ENCODE measurements around the gene SEC14L3.
"Not testable (repeated sequence)": the region's sequence is repeated elsewhere in the genome, so short reads cannot be mapped to it uniquely, and the experiment has no call there.

The SEC14L3 gene

GRCh38 chr22:30485362-30485988, 13.7 kb upstream of the SEC14L3 start:
- peak; percentile 66 for DNase-seq

GRCh38 chr22:30483169-30483568, 11.4 kb upstream of the SEC14L3 start:
- DNase-seq, result no peak

DNA sequence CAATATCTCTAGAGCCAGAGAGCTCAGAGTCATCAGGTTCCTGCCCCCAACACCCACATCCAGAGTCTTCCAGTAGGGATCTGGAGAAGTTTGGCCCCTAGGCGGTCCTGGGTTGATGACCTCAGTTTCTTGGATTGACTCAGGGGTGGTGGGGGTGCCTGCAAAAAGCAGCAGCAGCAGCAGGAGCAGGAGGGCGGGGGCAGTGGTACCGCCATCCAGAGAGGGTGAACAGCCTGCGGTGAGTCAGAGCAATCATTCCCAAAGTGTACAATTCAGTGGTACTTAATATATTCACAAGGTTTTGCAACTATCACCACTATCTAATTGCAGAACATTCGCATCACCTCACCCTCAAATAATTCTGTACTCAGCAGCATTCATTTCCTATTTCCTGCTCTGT, 9.9 kb upstream of the SEC14L3 start:
- DNase-seq, result no peak

DNA sequence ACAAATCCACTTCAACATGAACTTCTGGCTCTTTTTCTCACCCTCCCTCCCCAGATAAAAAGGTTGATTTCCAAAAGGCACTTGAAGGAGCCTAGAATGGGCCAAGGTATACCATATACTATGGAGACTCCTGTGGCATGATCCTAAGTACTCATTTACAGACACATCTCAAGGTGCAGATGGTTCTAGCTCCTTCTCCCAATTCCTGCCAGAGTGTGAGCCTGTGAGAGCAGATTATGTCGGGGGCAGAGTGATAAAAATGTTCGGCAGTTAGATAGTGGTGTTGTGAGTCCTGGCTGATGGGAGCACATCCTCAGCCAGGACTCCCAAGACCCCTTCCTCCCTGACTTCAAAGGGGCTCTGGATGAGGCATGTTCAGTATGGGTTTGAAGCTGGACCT, 8.2 kb upstream of the SEC14L3 start:
- DNase-seq, result no peak

DNA sequence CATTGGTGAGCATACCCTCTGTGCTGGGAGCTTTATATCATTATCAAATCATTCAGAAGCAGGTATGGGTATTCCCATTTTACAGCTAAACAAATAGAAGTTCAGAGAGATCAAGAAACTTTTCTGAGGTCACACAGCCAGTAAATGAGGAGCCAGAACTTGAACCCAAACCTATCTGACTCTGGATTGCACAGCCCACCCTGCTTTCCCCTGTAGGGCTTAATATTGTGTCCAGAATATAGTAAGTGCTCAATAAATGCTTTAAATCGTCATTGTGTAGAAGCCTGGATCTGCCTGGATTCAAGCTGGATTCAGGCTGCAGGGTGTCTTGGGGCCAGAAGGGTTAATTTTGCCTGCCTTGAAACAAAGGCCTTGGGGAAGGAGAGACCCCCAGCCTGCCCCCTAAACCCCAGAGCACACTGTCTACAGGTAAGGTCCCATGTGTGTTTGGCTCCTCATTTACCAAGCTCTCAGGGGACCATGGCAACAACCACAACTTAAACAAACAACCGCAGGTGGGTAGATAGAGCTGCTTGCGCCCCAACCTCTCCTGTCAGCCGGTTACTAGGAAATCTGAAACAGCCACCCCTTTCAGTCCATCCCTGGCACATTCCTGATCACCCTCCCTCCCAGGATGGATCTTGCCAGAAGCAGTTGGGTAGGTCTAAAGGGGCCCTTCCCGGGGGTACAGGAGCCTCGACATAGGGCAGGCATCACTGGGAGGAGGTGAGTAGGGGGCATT, 3.0 kb upstream of the SEC14L3 start:
- DNase-seq, result peak; percentile 56

GRCh38 chr22:30474121-30474520, 2.3 kb upstream of the SEC14L3 start:
- no peak for DNase-seq

- DNase-seq, result no peak
Measured at GRCh38 chr22:30472994-30473720, 1.3 kb upstream of the SEC14L3 start.

DNA sequence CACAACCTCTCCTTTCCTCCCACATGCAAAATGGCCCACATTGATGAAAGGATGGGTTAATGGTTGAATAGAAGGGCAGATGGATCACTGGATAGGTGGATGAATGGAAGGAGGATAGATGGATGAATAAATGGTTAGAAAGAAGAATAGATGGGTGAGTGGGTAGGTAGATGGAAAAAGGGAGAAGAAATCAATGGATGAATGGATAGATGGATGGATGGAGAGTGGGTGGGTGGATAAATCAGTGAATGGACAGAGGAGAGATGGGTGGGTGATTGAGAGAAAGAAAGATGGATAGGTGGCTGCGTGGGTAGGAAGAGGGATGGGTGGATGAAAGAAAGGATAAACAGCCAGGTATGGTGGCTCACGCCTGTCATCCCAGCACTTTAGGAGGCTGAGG, 1.2 kb downstream of the SEC14L3 start:
- no peak for DNase-seq

DNA sequence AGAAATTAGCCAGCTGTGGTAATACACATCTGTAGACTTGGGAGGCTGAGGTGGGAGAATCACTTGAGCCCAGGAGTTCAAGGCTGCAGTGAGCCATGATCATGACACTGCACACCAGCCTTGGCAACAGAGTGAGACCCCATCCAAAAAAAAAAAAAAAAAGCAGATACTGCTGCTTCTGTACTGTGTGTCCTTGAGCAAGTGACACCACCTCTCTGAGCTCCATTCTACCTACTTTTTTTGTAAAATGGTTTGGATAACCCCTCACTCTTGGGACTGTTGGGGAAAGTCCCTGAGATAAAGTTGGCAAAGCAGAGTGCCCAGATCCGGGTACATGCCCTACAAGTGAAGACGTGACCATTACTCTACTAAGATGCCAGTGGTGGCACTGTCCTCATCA, 2.7 kb downstream of the SEC14L3 start:
- DNase-seq, result no peak

- not testable (repeated sequence) for DNase-seq
Measured at GRCh38 chr22:30460555-30460954, 11.3 kb downstream of the SEC14L3 start.

DNA sequence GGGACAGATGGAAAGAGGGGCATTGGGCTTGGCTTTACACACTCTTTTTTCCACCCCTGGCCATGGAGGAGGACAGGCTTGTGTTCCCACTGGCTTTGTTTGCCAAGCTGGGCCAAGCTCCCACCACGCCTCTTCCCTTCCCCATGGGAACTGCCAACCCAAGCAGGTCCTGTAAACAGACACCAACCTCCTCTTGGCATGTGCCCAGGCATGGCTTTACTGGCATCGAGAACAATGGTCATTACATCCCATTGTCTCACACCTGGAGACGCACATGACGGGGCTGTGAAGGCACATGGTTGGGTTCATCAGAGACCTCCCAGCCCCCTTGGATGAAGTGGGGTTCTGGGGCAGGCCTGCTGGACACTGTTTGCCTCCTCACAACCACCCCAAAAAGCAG, 11.7 kb downstream of the SEC14L3 start:
- no peak for DNase-seq

GRCh38 chr22:30459181-30460052, 12.4 kb downstream of the SEC14L3 start:
- no peak for DNase-seq

- no peak for DNase-seq
Measured at GRCh38 chr22:30457981-30458380, 13.8 kb downstream of the SEC14L3 start.

DNA sequence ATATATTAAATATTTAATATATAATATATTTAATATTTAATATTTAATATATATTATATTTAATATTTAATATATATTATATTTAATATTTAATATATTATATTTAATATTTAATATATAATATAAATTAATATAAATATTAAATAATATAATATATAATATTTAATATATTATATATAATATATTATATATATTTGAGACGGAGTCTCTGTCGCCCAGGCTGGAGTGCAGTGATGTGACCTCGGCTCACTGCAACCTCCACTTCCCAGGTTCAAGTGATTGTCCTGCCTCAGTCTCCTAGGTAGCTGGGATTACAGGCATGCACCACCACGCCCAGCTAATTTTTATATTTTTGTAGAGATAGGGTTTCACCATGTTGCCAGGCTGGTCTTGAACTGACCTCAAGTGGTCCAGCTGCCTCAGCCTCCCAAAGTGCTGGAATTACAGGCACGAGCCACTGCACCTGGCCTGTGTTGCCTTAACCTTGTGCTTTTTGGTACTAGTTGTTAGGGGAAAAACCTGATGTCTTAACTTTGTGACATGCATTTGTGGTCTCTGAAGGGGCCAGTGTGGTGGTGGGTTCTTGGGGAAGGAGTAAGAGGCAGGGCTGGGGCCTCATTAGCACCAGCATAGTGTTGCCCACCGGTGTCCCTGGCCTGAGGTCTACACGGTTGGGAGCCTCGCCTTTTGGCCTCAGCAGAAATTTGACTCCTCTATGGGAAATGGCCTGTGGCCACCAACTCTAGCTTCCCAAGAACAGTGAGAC, 16.6 kb downstream of the SEC14L3 start:
- no peak for DNase-seq

DNA sequence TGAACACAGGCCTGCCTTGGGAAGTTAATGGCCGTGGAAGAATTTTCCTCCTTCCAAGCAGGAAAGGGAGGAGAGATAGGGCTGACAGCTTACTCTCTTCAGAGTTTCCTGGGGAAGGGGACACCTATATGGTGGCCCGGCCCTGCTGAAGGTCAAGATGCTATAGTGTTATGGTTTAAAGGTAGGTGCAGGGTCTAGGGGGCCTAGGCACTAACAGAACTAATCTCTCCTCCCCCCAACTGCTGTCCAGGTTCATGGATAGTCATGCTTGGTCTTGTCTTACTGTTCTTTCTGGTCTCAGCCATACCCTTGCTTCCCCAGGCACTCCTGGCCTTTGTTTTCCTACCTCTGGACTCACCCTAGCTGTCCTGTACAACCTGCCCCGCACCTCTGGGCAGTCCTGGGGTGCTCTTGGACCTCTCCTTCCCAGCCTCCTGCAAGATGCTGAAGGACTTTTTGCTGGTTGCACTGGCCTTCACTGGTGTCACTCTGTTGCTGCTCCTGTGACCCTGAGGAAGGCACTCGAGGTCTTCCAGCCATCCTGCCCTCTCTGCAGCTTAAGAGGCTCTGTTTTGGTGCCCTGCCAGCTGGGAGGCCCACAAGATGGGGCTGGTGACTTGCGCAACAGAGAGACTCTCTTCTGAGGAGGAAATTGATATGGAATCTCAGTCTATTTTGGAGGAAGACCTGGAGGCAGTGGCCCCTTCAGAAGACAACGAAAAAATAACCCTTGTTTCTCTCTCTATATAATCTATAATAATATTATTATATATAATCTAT, 17.9 kb downstream of the SEC14L3 start:
- no peak for DNase-seq

DNA sequence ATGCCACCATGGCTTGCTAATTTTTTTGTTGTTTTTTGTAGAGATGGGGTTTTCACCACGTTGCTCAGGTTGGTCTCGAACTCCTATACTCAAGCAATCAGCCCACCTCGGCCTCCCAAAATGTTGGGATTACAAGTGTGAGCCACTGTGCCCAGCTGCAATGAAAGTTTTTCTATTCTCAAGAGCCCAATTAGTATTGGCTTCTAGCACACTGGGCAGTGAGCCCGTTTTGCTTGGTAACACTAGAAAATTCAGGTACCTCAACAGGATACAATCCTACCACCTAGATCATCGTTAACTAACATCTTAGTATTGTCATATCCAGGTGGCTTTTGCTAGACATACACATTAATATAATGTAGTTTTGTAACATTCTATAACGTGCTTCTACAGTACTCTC, 19.0 kb downstream of the SEC14L3 start:
- DNase-seq, result no peak

GRCh38 chr22:30451488-30451887, 20.3 kb downstream of the SEC14L3 start:
- not testable (repeated sequence) for DNase-seq

- DNase-seq, result no peak
Measured at GRCh38 chr22:30447656-30448055, 24.2 kb downstream of the SEC14L3 start.

DNA sequence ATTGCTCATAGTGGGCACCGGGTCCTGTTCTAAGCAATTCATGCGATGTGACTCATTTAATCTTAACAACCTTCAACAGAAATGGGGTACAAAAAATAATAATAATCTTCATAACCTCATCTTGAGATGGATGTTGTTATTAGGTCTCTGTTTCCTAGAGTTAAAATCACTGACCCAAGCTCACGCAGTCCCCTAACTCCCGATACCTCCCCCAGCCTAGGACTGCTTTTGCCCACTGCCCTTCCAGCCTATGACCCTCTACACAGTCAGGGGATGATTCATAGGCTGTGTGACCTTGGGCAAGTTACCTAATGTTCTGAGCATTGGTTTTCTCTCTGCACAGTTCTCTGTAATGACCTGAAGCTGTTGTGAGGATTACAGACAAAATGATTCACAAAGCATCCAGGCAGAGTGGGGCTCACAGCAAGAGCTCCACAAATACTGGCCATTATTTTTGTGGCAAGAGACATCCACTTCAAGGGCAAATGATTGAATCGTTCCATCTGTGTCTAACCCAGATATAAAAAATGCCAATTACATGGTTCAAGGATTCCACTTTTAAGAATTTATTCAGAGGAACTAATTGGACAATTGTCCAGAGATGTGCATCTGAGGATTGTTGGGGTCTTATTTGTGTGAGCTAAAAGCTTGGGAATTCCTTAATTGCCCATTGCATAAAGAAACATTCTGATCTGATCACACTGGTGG, 26.2 kb downstream of the SEC14L3 start:
- no peak for DNase-seq

- DNase-seq, result peak; percentile 41
Measured at GRCh38 chr22:30444632-30445437, 27.0 kb downstream of the SEC14L3 start.

Data from central memory CD4-positive, alpha-beta T cell (primary cell).